GM08714 (cell line): Measurements from ENCODE around the gene AGAP1.

ENCODE experiments used
- H3K4me3 ChIP-seq: fragments of 200-500 bp; sonication (Bioruptor generic); 2 replicates; pipeline ENCODE4 v1.5.1; 2014; ENCODE audit warnings: mild to moderate bottlenecking, low read length, inconsistent platforms
- ZNF274 ChIP-seq: IDR thresholded peaks from 2 replicates; pipeline ENCODE4 v1.6.1; 2012; ENCODE audit warnings: mild to moderate bottlenecking, low read depth, low read length

AGAP1 gene

GRCh38 chr2:235954888-235955480, 461.1 kb downstream of the AGAP1 start:
- H3K4me3 ChIP-seq = no peak overlapping the region
- no peak for TF ChIP-seq ZNF274

GRCh38 chr2:235955664-235956063, 461.8 kb downstream of the AGAP1 start:
- no peak overlapping the region for H3K4me3 ChIP-seq
- no peak for TF ChIP-seq ZNF274

- H3K4me3 ChIP-seq = no peak overlapping the region
- TF ChIP-seq ZNF274 = no peak
Observed at GRCh38 chr2:235956281-235956970, 462.6 kb downstream of the AGAP1 start.

DNA sequence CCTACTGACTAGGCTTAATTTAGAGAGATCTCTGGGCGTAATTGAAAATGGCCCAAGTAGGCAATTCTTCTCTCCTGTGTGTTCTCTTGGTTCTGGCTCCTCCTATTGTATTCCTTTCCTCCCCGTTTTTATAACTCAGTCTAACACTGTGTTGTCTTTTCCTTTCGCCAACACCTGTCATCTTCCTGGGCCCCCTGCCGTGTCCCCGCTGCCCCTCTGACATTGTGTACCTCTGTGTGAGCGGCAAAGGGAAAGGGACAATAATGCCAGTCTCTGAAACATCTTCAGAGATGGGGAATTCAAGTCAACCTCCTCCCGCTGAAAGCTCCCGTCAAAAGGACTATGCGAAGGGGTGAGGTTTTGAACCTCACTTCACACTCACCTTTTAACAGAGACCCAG, 463.4 kb downstream of the AGAP1 start:
- no peak overlapping the region for H3K4me3 ChIP-seq
- TF ChIP-seq ZNF274 = no peak

- H3K4me3 ChIP-seq = no peak overlapping the region
- TF ChIP-seq ZNF274 = no peak
Observed at GRCh38 chr2:235958221-235958930, 464.5 kb downstream of the AGAP1 start.

DNA sequence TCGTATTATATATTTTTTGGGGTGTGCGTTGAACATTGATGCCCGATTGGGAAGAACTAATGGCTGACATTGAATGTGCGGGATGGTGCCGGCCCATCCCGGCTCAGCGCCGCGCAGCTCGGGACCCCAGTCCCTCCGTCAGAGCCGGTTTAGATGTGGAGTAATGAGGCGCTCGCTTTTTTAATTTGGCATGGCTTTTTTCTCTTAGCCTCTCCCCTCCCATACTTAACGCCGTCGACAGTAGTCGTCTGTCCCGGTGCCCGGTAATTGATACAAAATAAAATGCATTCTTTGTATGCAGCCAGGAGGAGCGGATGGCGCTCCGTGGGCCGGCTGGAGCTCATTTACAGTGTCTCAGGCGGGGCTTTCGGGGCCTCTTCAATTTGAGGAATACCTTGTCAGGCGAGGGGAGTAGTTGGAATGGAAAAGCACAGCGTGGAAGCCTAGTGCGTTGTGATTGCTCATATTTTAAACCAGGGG, 465.1 kb downstream of the AGAP1 start:
- no peak for TF ChIP-seq ZNF274

GRCh38 chr2:235960011-235960715, 466.3 kb downstream of the AGAP1 start:
- no peak for TF ChIP-seq ZNF274
- no peak overlapping the region for H3K4me3 ChIP-seq

More for the DNA sequence above, 465.1 kb downstream of the AGAP1 start:
- H3K4me3 ChIP-seq = no peak overlapping the region

- no peak overlapping the region for H3K4me3 ChIP-seq
- no peak for TF ChIP-seq ZNF274
Observed at GRCh38 chr2:235960716-235961640, 467.1 kb downstream of the AGAP1 start.

DNA sequence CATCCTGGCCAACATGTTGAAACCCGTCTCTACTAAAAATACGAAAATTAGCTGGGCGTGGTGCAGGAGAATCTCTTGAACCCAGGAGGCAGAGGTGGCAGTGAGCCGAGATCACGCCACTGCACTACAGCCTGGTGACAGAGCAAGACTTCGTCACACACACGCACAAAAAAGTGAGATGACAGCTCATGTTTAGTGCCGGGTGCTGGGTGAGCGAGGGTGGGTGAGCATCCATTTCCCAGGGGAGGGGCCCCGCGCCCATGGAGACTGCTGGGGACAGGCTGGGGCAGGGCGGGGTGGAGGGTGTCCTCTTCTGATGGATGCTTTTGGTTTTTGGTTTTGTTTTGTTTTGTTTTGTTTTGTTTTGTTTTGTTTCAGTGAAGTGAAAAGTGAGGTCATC, 467.9 kb downstream of the AGAP1 start:
- no peak for TF ChIP-seq ZNF274
- H3K4me3 ChIP-seq = no peak overlapping the region

GRCh38 chr2:235963853-235964577, 470.2 kb downstream of the AGAP1 start:
- TF ChIP-seq ZNF274 = no peak
- no peak overlapping the region for H3K4me3 ChIP-seq

- TF ChIP-seq ZNF274 = no peak
- H3K4me3 ChIP-seq = no peak overlapping the region
Observed at GRCh38 chr2:235964787-235965390, 471.0 kb downstream of the AGAP1 start.

DNA sequence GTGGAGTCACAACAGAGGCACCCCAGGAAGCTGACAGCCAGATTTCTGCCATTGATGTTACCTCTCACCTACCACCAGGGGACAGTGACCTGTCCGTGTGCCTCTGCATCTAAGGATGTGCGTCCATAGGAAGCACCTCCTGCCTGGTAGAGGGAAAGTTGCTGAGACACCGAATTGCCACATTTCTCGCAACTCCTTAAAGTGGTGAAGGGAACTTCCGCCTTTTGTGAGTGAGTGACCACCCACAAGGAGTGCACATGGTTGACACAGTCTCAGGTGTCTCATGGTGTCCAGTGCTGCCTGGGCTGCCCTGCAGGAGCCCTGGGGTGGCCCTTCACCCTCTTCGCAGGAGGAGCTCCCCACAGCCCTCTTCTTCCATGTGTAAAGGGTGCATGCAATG, 472.6 kb downstream of the AGAP1 start:
- no peak for TF ChIP-seq ZNF274
- H3K4me3 ChIP-seq = no peak overlapping the region
